ENCODE data around the gene RGSL1. TPM values are rescaled to one million over a fixed set of nuclear protein-coding genes. Genes with fewer than 3 reads are reported as not detected.

The RGSL1 gene
- not detected in 2 replicates for total RNA-seq

DNA sequence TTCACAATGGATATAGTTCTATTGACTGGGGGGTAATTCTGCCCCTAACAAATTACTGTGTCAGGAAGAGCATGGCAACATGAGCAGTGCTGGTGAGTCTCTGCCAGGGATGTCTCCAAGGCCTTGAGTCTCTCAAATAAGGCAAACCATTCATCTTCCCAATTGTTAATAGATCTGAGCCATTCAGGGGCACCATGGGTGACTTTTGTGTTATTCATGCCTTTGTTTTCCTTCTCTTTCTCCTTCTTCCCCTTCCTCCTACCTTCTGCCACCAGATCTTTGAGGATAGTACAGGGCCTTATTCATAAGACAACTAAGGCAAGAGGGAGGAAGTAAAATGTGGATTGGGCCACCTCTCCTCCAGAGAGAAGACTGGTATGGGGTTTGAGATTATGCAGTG is at the start of gene RGSL1:
TSS of gene RGSL1 (plus strand) at position 60 of the 400 bp plus-strand sequence. CDS start at position 80, 20 bp downstream.
- no peak for DNase-seq (ENCODE audit: extremely low read depth, low read depth, low spot score)

DNA sequence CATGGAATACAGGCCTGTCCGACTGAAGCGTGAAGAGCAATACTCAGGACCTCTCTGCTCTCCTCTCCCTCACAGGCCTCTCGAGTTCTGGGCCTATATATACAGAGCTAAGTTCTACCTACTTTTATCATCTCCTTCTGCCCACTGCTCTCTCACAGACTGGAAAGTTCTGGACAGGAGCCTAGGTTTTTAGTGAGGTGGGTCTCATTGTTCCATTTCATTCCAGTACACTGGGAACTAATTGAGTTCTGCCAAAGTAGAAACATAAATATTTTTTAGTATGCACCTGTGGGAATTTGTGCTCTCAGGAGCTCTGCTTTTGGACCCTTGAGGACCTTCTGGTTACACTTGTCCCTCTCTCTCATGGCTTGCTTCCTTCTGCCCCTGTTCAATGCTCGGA is 49.4 kb upstream of the RGSL1 start, which contains the start of gene TEDDM1:
TSS of gene TEDDM1 (minus strand) at position 101 of the 400 bp plus-strand sequence. CDS start 182 bp downstream, outside the sequence.
- DNase-seq (ENCODE audit: extremely low read depth, low read depth, low spot score), result no peak

DNA sequence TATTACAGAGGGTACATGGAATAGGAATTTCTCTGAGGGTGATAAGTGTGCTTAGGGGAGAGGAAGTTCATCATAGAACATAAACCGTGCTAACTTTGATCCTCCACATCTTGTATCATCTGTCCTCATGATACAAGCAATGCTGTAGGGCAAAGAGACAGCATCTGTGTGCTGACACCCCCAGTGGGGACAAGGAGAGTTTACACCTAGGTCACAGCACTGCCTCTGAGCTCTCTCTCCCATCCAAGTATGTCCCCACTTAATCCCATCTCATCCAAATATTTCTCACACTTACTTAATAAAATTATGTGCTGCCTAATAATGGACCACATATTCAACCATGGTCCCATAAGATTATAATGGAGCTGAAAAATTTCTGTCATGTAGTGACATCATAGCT is 45.2 kb upstream of the RGSL1 start:
- DNase-seq (ENCODE audit: extremely low read depth, low read depth, low spot score), result no peak

DNA sequence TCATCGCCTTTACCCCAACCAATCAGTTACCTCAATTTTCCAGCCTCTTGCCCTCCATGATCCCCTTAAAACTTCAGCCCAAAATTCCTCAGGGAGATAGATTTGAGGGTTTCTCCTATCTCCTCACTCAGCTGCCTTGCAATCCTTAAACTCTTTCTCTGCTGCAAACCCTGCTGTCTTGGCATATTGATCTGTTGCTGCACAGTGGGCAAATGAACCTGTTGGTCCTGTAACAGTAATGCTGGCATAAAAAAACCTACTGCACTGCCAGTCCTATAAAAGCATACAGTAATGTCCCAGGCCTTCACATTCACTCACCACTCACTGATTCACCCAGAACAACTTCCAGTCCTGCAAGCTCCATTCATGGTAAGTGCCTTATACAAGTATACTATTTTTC is 44.4 kb upstream of the RGSL1 start:
- no peak for DNase-seq (ENCODE audit: extremely low read depth, low read depth, low spot score)

DNA sequence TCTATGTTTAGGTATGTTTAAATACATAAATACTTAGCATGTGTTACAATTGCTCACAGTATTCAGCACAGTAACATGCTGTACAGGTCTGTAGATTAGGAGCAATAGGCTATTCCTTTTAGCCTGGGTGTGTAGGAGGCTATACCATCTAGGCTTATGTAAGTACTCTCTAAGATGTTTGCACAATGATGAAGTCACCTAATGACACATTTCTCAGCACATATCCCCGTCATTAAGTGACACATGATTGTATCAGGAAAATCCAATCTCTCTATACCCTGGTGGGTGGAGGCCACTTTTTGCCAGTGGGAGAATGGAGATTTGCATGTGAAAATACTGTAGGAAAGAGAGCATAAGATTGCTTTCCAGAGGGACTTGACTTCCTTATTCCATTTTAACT is 43.9 kb upstream of the RGSL1 start:
- no peak for DNase-seq (ENCODE audit: extremely low read depth, low read depth, low spot score)

DNA sequence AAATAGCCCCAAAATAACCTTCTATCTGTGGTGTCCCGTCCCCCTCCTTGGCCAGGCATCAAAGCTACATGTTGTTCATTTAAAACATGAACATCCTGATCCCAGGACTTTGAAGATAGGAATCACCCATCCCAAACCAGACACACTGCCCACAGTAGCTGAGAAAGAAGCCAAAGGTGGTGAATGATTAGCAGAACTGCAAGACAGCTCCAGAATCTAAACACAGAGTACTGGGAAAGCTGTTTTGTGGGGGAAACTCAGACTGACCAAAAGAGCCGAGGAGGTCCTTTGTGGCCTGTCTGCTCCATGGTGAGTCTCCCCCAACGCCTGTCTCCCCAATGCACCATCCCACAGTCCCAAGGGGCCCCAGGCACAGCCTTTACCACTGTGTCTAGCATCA is 42.2 kb upstream of the RGSL1 start:
- DNase-seq (ENCODE audit: extremely low read depth, low read depth, low spot score), result no peak

DNA sequence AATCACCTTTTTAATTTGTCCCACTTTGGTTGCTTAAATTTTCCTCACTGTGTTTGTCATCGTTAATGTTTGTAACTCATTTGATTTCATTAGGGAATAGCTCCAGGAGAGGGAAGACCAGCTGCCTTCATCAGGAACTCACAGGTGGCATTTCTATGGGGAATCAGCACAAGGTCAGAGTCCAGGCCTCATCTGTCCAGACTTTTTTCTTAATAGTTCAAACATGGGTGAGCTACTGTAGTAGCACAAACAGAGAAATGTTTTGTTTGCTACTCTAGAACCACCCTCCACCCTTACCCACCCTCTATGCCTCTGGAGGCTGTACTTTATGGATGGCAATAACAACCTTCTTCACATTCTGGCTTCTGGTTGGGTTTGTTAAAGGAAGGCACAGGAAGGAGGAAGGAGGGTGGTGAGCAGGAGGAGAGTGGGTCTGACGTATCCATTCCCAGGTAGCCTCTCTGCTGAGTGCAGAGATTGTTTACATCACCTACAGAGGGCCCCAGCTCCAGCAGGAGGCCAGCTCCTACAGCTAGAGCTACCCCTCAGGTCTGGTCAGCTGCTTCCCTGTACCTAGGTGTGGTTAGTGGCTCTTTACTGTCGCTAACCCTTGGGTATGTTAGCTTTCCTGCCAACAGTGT is 41.4 kb upstream of the RGSL1 start:
- DNase-seq (ENCODE audit: extremely low read depth, low read depth, low spot score), result no peak

DNA sequence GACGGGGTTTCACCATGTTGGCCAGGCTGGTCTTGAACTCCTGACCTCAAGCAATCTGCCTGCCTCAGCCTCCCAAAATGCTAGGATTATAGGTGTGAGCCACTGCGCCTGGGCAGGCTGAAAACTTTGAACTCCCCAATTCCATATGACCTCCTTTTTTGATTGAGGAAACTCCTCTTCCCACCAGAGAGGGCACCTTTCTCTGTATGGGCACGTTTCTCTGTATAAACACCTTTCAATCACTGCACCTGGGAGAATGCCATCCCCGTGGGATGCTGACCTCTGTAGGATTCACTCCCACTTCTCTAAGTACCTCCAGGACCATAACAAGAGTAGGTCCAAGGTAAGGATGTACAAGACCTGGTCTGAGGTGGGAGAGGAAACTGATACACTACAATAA is 39.8 kb upstream of the RGSL1 start:
- no peak for DNase-seq (ENCODE audit: extremely low read depth, low read depth, low spot score)

DNA sequence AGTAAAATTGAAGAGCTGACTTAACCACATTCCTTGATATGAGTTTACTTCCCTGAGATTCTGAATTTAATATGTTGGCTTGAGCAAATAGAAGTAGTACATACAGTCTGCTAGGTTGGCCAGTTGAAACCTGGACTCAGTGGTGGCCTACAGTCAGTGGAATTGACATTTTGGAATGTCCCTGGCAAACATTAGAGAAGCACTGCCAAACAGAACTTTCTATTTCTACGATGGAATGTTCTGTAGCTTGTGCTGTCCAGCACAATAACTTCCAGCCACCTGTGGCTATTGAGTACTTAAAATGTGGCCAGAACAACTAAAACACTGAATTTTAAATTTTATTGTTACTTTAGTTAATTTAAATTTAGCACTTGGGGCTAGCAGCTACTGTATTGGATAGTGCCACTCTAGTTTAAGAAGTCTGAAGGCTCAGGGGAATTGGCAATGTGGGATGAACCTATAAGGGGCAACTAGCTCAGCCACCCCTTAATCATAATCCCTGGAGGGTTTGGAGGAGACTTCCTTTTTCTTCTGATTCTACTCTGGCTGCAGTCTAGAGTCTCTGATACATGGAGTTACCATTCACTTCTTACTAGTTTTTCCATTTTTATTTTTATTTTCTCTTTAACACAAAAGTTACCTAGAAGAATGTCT is 39.2 kb upstream of the RGSL1 start:
- DNase-seq (ENCODE audit: extremely low read depth, low read depth, low spot score), result no peak

DNA sequence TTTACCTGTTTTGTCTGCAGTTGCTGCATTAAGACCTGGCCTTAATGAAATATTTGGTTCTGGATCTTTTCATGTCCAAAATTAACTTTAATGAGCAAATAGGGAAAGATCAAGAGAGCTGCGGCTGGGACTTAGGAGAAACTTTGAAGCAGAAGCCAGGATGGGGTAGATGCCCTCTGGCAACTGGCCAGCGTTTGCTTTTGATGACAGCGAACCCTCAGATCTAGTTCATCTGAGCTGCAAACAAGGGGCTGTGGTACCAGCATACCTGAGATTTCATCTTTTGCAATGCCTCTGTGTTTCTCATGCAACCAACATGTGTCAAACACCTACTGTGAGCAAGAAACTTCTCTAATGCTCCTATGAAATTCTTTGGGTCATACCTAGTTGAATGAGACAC is 36.5 kb upstream of the RGSL1 start:
- no peak for DNase-seq (ENCODE audit: extremely low read depth, low read depth, low spot score)

DNA sequence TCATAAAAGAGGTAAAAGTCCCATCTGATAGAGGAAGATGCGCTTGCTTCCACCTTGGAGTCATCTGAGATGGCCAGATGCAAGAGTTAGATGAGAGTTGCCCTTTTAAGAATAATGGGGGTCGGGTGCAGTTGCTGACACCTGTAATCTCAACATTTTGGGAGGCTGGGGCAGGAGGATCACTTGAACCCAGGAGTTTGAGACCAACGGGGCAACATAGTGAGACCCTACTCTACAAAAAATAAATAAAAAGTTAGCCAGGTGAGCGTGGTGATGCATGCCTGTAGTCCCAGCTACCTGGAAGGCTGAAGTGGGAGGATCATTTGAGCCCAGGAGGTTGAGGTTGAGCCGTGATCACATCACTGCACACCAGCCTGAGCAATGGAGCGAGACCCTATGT is 36.0 kb upstream of the RGSL1 start:
- DNase-seq (ENCODE audit: extremely low read depth, low read depth, low spot score), result no peak

DNA sequence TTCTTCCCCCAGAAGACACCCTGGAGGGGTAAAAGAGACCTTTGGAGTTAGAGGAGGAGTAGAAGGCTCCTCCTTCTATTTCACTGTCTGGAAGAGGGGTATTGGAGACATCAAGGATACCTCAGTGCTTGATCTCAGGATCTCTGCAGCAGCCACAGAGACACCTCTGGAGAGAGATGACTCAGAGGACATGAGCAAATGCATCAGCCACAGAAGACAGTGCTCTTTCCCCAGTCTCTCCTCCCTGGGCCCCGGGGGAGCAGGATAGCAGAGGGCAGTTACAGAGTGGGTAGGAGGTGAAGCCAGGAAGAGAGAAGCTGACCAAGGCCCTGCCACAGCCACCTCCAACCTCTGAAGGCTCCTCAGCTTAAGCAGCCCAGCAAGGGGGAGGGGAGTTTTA is 34.2 kb upstream of the RGSL1 start:
- no peak for DNase-seq (ENCODE audit: extremely low read depth, low read depth, low spot score)

DNA sequence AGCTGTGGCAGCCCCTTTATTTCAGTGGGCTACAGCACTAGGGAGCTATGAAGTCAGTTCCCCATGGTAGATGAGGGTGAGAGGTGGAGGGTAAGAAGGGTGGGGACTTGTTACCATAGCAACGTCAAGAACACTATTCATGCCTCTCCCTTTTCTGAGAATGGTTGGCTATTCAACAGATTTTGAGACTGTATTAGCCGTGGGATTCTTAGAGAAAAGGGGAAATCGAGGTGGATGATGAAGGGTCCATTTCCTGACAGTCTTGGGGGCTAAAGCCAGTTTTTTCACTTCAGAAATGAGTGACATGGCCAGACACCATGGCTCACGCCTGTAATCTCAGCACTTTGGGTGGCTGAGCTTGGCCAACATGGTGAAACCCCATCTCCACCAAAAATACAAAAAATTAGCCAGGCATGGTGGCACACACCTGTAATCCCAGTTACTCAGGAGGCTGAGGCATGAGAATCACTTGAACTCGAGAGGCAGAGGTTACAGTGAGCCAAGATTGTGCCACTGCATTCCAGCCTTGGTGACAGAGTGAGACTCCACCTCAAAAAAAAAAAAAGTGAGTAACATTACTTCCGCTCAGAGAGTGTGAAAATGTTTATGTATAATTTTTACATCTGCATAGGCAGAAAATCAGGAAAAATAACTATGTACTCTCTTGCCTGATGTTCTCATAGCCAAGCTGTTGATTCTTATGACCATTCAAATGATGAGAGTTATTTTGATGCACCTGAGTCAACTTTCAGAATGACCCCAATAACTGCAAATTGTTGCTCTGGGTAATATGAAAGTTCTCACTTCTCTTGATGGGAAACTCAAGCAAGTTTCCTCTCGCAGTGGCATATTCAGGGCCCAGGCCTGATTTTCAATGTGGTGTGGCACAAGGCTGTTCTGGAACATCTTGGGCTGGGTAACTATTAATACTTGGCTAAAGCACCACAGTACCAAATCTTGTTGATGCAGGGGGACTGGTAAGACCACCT is 23.2 kb upstream of the RGSL1 start:
- DNase-seq (ENCODE audit: extremely low read depth, low read depth, low spot score), result no peak

DNA sequence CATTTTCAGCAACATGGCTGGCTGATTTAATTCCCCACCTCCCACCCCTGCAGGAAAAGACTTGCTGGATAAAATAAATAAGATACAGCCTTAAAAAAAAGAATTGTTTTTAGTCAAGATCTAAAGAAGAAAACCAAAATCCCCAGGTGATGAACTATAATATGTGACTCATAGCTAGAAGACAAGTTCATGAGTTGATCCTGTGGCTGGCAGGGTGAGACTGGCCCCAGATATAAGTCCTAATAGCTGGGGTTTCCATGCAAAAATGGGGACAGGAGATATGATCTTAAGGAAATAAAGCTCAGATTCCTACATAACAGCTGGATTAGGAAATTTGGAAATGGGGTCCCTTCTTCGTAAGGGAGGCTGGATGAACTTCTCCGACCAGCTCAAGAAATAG is 21.9 kb upstream of the RGSL1 start:
- no peak for DNase-seq (ENCODE audit: extremely low read depth, low read depth, low spot score)

DNA sequence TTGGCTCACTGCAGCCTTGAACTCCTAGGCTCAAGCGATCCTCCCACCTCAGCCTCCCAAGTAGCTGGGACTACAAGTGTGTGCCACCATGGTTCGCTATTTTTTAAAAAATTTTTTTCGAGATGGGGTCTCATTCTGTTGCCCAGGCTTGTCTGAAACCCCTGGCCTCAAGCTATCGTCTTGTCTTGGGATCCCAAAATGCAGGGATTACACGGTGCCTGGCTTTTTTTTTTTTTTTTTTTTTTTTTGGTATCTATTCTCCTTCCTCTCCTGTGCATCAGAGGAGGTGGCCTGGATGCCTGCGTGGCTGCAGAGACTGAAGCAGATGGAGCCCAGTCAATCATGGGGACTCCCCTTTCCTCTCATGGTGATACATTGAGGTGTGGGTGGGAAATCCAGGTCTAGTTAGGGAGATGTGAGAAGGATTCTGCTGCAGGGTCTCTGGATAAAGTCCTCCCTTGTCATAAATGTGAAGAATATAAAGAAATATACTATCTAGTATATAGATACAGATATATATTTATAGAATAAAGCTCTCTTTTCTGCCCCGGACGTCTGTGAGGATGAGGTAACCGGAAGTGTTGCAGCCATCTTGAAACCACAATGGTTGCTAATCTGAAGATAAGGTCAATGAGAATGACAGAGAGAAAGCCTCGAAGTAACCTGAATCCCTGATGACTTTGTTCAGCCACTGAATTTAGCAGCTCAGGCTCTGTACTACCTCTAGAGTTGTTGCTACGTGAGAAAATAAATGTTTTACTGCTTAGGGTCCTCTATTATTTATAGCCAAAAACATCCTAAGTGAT is 19.5 kb upstream of the RGSL1 start:
- DNase-seq (ENCODE audit: extremely low read depth, low read depth, low spot score), result no peak

DNA sequence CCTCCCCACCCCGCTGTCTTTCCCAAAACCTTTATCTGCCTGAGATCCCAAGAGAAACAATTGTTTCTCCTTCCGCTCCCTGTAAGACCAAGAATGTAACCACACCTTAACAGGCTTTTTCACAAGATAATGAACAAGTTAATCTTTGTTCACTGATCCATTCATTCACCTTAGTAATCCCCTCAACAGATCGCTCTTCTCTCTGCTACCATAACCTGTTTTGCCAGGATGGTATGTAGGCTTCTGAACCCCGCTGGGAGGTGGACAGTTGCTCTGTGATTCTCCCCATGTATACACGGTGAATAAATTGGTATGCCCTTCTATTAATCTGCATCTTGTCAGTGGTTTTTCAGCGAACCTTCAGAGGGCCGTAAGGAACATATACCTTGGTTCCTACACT is 18.7 kb upstream of the RGSL1 start:
- no peak for DNase-seq (ENCODE audit: extremely low read depth, low read depth, low spot score)

DNA sequence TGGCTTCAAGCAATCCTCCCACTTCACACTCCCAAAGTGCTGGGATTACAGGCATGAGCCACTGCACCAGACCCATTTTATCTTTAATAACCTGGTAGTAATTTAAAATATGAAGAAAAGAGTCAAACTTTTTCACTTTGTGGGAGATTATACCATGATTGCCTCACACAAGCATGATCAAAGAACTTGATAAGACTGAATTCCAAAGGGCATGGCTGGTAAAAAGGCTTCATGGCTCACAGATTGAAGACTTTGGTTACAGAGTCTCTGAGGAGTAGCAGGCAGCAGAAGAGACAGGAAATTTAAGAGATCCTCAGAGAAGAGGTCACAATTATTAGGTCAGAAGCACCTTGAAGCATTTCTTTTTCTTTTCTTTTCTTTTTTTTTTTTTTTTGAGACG is 16.4 kb upstream of the RGSL1 start:
- DNase-seq (ENCODE audit: extremely low read depth, low read depth, low spot score), result no peak

DNA sequence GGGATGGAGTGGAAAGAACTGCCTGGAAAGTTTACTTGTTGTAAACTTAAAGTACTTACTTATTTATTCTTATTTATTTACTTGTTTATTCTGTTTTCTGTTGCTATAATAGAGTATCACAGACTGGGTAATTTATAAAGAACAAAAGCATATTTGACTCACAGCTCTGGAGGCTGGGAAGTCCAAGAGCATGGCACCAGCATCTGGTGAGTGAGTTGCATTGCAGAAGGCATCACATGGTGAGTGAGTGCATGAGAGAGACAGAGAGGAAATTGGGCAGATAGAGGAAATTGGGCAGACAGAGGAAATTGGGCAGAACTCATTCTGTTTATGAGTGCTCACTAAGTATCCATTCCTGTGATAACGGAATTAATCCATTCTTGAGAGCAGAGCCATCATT is 11.6 kb upstream of the RGSL1 start:
- no peak for DNase-seq (ENCODE audit: extremely low read depth, low read depth, low spot score)

DNA sequence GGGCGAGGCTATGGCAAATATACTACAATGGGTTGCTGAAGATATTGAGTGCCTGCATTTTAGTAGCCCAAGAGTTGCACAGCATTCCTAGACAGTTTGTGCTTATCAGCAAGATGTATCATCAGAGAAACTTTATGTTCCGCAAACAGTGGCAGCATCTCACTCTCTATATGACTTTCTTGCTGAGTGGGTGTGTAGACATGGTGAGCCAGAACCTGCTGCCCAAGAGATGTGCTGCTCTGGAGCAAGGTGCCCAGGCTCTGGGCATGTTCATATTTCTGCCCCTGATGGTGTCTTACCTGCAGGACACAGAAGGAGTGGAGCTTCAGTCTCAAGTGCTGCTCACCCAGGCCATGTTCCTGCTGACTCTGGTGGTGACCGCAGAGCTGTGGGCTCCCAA is 8.2 kb upstream of the RGSL1 start:
- DNase-seq (ENCODE audit: extremely low read depth, low read depth, low spot score), result no peak

DNA sequence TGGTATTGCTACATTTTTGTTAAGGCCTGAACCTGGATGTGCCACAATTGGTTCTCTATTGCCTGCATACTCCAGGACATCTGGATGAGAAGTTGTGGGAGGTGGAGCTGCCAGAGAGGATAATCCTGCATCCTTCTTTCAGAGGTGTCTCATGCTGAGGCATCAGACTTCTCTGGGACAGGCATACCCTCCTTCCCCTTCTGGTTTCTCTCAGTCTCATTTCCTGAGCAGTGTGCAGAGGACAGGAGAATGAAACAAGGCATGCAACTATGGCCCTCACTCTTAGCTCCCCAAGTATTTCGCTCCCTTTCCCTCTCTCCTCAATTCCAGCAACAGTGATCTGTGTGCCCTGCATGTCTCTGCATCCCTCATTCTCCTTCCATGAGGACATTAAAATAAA is 7.6 kb upstream of the RGSL1 start:
- no peak for DNase-seq (ENCODE audit: extremely low read depth, low read depth, low spot score)

DNA sequence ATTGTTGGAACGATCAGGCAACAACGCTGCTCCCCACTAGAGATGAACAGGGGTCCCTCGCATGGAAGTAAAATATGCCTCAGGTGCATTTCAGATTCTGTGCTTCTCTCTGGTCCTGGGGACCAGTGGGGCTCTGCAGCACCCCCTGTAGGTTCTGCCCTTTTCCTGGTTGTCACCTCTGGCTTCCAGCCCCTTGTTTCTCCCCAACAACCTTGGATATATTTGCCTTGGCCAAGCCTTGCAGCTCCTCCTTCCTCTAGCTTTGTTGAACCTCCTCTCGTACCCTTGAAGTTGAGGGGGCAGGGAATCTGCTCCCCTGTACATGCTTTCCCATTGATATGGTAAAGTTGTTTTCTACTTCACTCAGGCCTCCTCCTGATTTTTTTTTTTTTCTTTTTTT is 5.4 kb upstream of the RGSL1 start:
- no peak for DNase-seq (ENCODE audit: extremely low read depth, low read depth, low spot score)

All from glomerular endothelial cell (primary cell).